ENCODE measurements around the gene SAT2.
A peak's percentile ranks its signal among the peaks of the same experiment; 100 is the strongest.
"Not testable (repeated sequence)": the region's sequence is repeated elsewhere in the genome, so short reads cannot be mapped to it uniquely, and the experiment has no call there.

The SAT2 gene

DNA sequence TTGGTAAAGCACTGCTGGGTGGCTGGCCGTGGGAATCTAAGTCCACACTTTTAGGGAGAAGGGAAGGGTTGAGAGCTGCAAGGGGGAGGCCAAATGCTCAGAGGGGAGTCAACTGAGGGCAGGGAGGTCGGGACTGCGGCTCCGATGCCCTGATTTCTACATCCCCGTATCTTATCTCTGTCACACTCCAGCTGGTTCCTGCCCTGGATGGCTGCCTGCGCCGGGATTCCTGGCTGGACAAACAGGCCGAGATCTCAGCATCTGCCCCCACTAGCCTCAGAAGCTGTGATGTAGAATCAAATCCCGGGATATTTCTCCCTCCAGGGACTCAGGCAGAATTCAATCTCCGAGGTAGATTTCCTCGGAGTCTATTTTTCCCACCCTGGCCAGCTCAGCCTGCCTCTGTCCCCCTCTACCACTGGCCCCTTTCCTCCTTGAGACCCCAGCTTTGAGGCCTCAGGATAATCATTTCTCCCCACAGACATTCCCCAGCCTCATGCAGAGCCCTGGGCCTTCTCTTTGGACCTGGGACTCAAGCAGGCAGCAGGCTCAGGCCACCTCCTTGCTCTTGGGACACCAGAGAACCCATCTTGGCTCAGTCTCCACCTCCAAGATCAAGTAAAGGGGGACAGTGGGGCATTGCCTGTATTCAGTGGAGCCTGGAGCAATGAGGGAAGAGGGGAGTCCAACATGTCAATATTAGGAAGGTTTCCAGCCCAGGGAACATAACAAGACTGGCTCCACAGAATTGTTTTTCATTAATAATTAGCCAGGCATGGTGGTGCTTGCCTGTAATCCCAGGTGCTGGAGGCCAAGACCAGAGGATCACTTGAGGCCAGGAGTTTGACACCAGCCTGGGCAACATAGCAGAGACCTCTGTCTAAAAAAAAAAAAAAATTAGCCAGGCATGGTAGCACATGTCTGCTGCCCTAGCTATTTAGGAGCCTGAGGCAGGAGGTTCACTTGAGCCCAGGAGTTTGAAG, 4.1 kb upstream of the SAT2 start:
- H3K27ac ChIP-seq (ENCODE audit: low read length), result no peak overlapping the region
- no peaks in the 10 kb centered on the region for H3K36me3 ChIP-seq (ENCODE audit: control insufficient read depth, low read depth, low read length)
- no peak overlapping the region for H3K4me3 ChIP-seq (ENCODE audit: low read length)
- H3K9me3 ChIP-seq (ENCODE audit: control insufficient read depth, low read depth, low read length), result no peaks in the 10 kb centered on the region
- H3K27me3 ChIP-seq (ENCODE audit: control insufficient read depth, insufficient read depth, low read length), result no peaks in the 10 kb centered on the region
- peaks cover 11% of the 10 kb centered on the region for H3K4me1 ChIP-seq (ENCODE audit: control insufficient read depth, low read depth, low read length)
- no peak overlapping the region for H3K9ac ChIP-seq (ENCODE audit: low read length)

DNA sequence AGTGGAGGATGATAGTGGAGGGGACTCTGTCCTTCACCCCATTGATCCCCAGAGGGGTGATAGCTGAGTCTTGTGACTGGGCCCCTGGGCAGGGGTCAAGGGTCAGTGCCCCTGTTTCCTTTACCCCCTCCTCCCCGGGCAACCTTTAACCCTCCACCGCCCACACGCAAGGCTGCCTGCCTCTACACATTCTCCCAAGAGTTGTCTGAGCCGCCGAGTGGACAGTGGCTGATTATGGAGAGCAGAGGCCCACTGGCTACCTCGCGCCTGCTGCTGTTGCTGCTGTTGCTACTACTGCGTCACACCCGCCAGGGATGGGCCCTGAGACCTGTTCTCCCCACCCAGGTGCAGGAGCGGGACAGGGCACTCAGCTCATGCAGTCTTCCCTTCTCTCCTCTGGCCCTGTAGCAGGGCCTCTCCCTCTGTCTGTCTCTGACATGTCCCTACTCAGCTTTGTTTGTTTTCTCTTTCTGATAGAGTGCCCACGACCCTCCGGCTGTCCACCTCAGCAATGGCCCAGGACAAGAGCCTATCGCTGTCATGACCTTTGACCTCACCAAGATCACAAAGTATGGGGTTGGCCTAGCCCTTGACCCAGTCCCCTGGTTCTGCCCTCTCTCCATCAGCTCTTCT, 2.4 kb upstream of the SAT2 start, which contains the start of gene SHBG:
Gene SHBG, plus strand, starts transcription at position 197 of the 633 bp plus-strand sequence. Its CDS starts 38 bp downstream, at position 235.
- Histone ChIP-seq H3K27ac (ENCODE audit: low read length) (no peak within 1 kb of the TSS), H3K9me3 (ENCODE audit: control insufficient read depth, low read depth, low read length) (no peaks in the 10 kb centered on the region), H3K36me3 (ENCODE audit: control insufficient read depth, low read depth, low read length) (no peaks in the 10 kb centered on the region), H3K9ac (ENCODE audit: low read length) (no peak within 1 kb of the TSS), H3K4me1 (ENCODE audit: control insufficient read depth, low read depth, low read length) (peaks cover 8% of the 10 kb centered on the region), H3K4me3 (ENCODE audit: low read length) (no peak within 1 kb of the TSS), H3K27me3 (ENCODE audit: control insufficient read depth, insufficient read depth, low read length) (no peaks in the 10 kb centered on the region)

DNA sequence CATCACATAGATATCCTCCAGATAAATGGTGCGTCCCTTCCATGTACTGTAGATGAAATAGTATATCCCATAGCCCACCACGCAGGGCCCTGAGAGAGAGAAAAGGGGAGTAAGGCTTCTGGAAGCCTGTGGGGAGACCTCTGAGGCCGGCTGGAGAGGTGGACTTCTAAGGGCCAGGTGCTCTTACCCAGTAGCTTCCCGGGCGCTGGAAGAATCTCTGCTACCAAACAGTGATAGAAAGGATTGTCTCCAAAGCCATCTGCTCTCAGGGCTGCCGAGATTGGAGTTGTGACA, 718 bp downstream of the SAT2 start:
- Histone ChIP-seq H3K27me3 (ENCODE audit: control insufficient read depth, insufficient read depth, low read length) (no peaks in the 10 kb centered on the region), H3K4me1 (ENCODE audit: control insufficient read depth, low read depth, low read length) (peaks cover 8% of the 10 kb centered on the region), H3K27ac (ENCODE audit: low read length) (peak overlapping the region; percentile 87), H3K4me3 (ENCODE audit: low read length) (peak overlapping the region; percentile 89), H3K9me3 (ENCODE audit: control insufficient read depth, low read depth, low read length) (no peaks in the 10 kb centered on the region), H3K9ac (ENCODE audit: low read length) (peak overlapping the region; percentile 89), H3K36me3 (ENCODE audit: control insufficient read depth, low read depth, low read length) (no peaks in the 10 kb centered on the region)

DNA sequence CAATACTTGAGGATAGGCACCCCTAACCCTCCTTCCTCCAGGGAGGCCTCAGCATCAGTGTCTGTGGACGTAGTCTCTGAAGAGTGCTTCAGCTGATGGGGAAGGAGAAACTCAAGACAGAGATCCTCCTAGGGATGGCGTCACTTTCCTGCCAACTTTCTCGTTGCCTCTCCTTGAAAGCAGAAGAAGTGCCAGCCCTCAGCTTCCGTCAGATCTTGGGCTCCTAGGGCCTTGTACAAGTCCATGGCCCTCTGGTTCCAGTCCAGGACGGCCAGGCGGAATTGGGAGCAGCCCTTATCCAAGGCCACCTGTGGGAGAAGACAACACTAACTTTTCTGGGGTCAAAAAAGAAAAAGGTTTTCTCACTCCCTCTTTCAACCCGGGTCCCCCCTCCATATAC, 1.3 kb downstream of the SAT2 start:
- H3K4me1 ChIP-seq (ENCODE audit: control insufficient read depth, low read depth, low read length), result peaks cover 8% of the 10 kb centered on the region
- no peaks in the 10 kb centered on the region for H3K36me3 ChIP-seq (ENCODE audit: control insufficient read depth, low read depth, low read length)
- peak overlapping the region; percentile 89 for H3K9ac ChIP-seq (ENCODE audit: low read length)
- no peaks in the 10 kb centered on the region for H3K27me3 ChIP-seq (ENCODE audit: control insufficient read depth, insufficient read depth, low read length)
- no peaks in the 10 kb centered on the region for H3K9me3 ChIP-seq (ENCODE audit: control insufficient read depth, low read depth, low read length)
- peak overlapping the region; percentile 89 for H3K4me3 ChIP-seq (ENCODE audit: low read length)
- H3K27ac ChIP-seq (ENCODE audit: low read length), result no peak overlapping the region

DNA sequence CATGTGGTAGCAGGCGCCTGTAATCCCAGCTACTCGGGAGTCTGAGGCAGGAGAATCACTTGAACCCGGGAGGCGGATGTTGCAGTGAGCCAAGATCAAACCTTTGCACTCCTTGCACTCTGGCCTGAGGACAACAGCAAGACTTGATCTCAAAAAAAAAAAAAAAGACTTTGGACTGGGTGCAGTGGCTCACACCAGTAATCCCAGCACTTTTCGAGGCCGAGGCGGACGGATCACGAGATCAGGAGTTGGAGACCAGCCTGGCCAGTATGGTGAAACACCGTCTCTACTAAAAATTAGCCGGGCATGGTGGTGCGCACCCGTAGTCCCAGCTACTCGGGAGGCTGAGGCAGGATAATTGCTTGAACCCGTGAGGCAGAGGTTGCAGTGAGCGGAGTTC, 1.9 kb downstream of the SAT2 start:
- not testable (repeated sequence) for H3K9me3 ChIP-seq (ENCODE audit: control insufficient read depth, low read depth, low read length); H3K36me3 ChIP-seq (ENCODE audit: control insufficient read depth, low read depth, low read length); H3K4me3 ChIP-seq (ENCODE audit: low read length); H3K9ac ChIP-seq (ENCODE audit: low read length); H3K4me1 ChIP-seq (ENCODE audit: control insufficient read depth, low read depth, low read length); H3K27me3 ChIP-seq (ENCODE audit: control insufficient read depth, insufficient read depth, low read length); H3K27ac ChIP-seq (ENCODE audit: low read length)

DNA sequence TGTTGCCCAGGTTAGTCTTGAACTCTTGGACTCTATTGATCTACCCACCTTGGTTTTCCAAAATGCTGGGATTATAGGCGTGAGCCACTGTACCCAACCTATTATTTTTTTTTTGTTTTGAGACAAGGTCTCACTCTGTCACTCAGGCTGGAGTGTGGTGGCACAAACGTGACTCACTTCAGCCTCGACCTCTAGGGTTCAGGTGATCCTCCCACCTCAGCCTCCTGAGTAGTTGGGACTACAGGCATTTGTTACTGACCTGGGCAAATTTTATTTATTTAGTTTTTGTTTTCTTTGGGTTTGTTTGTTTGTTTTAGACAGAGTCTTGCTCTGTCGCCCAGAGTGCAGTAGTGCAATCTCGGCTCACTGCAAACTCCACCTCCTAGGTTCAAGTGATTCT, 4.0 kb downstream of the SAT2 start:
- Histone ChIP-seq H3K27ac (ENCODE audit: low read length) (no peak overlapping the region), H3K9ac (ENCODE audit: low read length) (no peak overlapping the region), H3K27me3 (ENCODE audit: control insufficient read depth, insufficient read depth, low read length) (no peaks in the 10 kb centered on the region), H3K4me3 (ENCODE audit: low read length) (no peak overlapping the region), H3K36me3 (ENCODE audit: control insufficient read depth, low read depth, low read length) (no peaks in the 10 kb centered on the region), H3K4me1 (ENCODE audit: control insufficient read depth, low read depth, low read length) (peaks cover 8% of the 10 kb centered on the region), H3K9me3 (ENCODE audit: control insufficient read depth, low read depth, low read length) (no peaks in the 10 kb centered on the region)

DNA sequence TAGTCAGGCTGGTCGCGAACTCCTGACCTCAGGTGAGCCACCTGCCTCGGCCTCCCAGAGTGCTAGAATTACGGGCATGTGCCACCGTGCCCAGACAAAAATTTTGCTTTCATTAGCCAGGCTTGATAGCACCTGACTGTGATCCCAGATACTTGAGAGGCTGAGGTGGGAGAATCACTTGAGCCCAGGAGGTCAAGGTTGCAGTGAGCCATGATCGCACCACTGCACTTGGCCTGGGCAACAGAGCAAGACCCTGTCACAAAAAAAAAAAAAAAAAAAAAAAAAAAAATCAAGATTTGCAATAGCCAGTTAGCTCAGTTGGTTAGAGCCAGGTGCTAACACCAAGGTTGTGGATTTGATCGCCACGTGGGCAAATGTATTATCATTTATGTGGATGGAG, 6.8 kb downstream of the SAT2 start:
- H3K27me3 ChIP-seq (ENCODE audit: control insufficient read depth, insufficient read depth, low read length), result no peaks in the 10 kb centered on the region
- H3K4me1 ChIP-seq (ENCODE audit: control insufficient read depth, low read depth, low read length), result no peaks in the 10 kb centered on the region
- no peak overlapping the region for H3K27ac ChIP-seq (ENCODE audit: low read length)
- H3K9ac ChIP-seq (ENCODE audit: low read length), result no peak overlapping the region
- H3K4me3 ChIP-seq (ENCODE audit: low read length), result no peak overlapping the region
- H3K9me3 ChIP-seq (ENCODE audit: control insufficient read depth, low read depth, low read length), result no peaks in the 10 kb centered on the region
- H3K36me3 ChIP-seq (ENCODE audit: control insufficient read depth, low read depth, low read length), result no peaks in the 10 kb centered on the region

DNA sequence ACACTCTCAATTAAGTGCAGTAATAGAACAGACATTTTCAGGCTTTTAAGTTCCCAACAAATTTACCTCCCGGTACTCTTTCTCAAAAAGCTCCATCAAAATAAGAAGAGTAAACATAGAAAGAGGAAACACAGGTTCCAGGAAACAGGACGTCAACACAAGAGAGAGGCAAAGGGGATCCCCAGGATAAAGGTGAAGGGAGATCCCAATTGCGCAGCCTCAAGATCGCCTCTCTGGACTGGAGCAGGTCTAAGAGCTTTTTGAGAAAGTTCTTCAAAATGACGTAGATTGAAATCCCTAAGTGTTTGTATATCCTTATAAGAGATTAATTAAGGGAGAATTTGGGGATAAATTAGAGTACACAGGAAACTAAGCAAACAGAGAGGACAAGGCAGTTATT, 9.0 kb downstream of the SAT2 start:
- Histone ChIP-seq H3K9me3 (ENCODE audit: control insufficient read depth, low read depth, low read length) (no peaks in the 10 kb centered on the region), H3K36me3 (ENCODE audit: control insufficient read depth, low read depth, low read length) (no peaks in the 10 kb centered on the region), H3K4me3 (ENCODE audit: low read length) (no peak overlapping the region), H3K4me1 (ENCODE audit: control insufficient read depth, low read depth, low read length) (peaks cover 2% of the 10 kb centered on the region), H3K27me3 (ENCODE audit: control insufficient read depth, insufficient read depth, low read length) (no peaks in the 10 kb centered on the region), H3K27ac (ENCODE audit: low read length) (no peak overlapping the region), H3K9ac (ENCODE audit: low read length) (no peak overlapping the region)

DNA sequence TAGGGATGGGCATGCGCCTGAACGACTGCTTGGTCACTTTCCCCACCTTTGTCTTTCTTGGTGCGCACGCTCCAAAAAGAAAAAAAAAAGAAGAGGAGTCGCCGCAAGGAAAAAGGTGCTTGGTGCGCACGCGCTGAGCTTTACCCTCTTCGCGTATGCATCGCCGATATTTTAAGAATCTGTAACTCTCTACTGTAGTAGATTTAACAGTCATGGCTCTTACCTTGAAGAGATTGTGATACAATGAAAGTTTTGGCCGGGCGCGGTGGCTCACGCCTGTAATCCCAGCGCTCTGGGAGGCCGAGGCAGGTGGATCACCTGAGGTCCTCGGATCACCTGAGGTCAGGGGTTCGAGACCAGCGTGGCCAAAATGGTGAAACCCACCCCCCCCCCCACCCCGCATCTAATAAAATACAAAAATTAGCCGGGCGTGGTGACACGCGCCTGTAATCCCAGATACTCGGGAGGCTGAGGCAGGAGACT, 12.3 kb downstream of the SAT2 start:
- H3K4me1 ChIP-seq (ENCODE audit: control insufficient read depth, low read depth, low read length), result peaks cover 18% of the 10 kb centered on the region
- peaks cover 6% of the 10 kb centered on the region for H3K36me3 ChIP-seq (ENCODE audit: control insufficient read depth, low read depth, low read length)
- H3K27ac ChIP-seq (ENCODE audit: low read length), result no peak overlapping the region
- no peak overlapping the region for H3K9ac ChIP-seq (ENCODE audit: low read length)
- no peaks in the 10 kb centered on the region for H3K27me3 ChIP-seq (ENCODE audit: control insufficient read depth, insufficient read depth, low read length)
- H3K9me3 ChIP-seq (ENCODE audit: control insufficient read depth, low read depth, low read length), result no peaks in the 10 kb centered on the region
- H3K4me3 ChIP-seq (ENCODE audit: low read length), result peak overlapping the region; percentile 31

DNA sequence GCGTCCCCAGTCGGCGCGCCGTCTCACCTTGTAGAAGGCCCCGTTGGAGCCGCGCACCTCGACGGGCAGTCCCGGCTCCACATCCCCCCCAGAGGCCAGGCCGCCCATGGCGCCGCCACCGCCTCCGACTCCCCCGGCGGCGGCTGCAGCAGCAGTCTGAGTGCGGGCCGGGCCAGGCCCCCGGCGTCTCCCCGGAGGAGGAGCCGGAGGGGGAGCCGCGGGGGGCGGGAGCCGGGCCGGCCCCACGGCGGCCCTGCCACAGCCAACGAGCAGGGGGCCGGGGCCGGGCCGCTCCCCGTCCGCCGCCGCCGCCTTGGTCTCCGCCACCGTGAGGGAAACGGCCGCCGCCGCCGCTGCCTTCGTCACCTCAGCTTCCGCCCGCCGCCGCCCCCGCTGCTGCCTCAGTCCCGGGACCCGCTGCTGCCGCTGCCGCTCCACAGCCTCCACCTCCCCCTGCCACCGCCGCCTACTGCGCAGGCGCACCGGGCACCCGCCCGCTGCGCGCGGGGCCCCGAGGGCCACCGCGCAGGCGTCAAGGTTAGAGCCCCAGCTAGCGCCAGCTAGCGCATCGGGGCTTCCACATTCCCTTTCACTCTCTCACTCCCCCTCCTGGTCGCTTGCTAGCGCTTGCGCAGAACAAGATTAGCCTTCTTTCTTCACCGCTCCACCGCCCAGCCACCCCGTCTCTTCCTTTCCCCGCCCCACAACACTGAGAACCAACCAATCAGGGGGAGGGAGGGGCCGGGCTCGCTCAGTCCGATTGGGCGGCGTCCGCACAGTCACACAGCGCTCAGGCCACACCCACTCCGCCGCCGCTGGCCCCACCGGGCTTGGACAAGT, 13.0 kb downstream of the SAT2 start, which contains the start of gene FXR2:
Gene FXR2, minus strand, starts transcription at position 473 of the 840 bp plus-strand sequence. Its CDS starts 365 bp downstream, at position 108.
- Histone ChIP-seq H3K9ac (ENCODE audit: low read length) (peak within 1 kb of the TSS; percentile 51), H3K27me3 (ENCODE audit: control insufficient read depth, insufficient read depth, low read length) (no peaks in the 10 kb centered on the region), H3K9me3 (ENCODE audit: control insufficient read depth, low read depth, low read length) (no peaks in the 10 kb centered on the region), H3K4me1 (ENCODE audit: control insufficient read depth, low read depth, low read length) (peaks cover 18% of the 10 kb centered on the region), H3K4me3 (ENCODE audit: low read length) (peak within 1 kb of the TSS; percentile 91), H3K27ac (ENCODE audit: low read length) (no peak within 1 kb of the TSS), H3K36me3 (ENCODE audit: control insufficient read depth, low read depth, low read length) (peaks cover 6% of the 10 kb centered on the region)

DNA sequence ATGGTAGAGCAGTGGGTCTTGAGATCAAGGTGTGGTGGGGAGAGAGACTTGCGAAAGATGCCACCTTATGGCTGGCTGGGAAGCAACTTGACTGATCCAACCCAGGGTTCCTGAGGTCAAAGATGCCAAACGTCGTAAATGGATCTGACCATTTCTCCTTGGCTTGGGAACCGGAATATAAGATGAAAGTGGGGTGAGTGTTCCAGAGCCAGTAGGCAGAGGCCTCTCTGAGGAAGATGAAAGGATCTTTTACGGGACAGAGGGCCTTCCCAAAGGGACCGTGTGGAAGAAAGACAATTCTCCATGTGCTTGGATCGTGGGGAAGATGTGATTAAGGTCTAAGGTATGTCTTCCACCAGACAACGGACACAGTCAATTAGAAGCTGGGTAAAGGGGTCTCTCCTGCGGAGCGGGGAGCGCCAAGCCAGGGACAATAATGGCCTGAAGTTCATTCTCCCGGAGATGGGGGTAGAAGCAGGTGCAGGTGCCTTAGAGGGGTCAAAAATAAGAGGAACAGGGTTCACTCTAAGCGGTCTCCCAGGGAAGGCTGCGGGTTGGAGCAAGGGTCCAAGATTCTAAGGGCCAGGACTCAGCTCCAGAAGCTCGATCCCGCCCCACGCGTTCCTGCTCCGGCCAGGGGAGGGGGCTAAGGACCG, 13.7 kb downstream of the SAT2 start:
- Histone ChIP-seq H3K9me3 (ENCODE audit: control insufficient read depth, low read depth, low read length) (no peaks in the 10 kb centered on the region), H3K27me3 (ENCODE audit: control insufficient read depth, insufficient read depth, low read length) (no peaks in the 10 kb centered on the region), H3K27ac (ENCODE audit: low read length) (no peak overlapping the region), H3K4me3 (ENCODE audit: low read length) (peak overlapping the region; percentile 91), H3K9ac (ENCODE audit: low read length) (peak overlapping the region; percentile 51), H3K4me1 (ENCODE audit: control insufficient read depth, low read depth, low read length) (peaks cover 18% of the 10 kb centered on the region), H3K36me3 (ENCODE audit: control insufficient read depth, low read depth, low read length) (peaks cover 6% of the 10 kb centered on the region)
